GM23338 (cell line): Measurements from ENCODE around the gene NTN3. TPM values are rescaled to one million over a fixed set of nuclear protein-coding genes. Genes with fewer than 3 reads are reported as not detected.

Experiments used
- ATAC-seq: fragments of 200-7000 bp; cut with Tn5 transposase; 3 replicates; pipeline ENCODE4 v1.9.1; 2020
- DNase-seq: peaks from one replicate; pipeline ENCODE4 v3.0.0-alpha.2; 2015; ENCODE audit warnings: low spot score
- H2AFZ ChIP-seq: fragments of 200-600 bp; sonication (generic); 2 replicates; pipeline ENCODE4 v1.8.0; 2016; ENCODE audit warnings: antibody characterized with exemption, mild to moderate bottlenecking, moderate library complexity
- H3F3A ChIP-seq: fragments of 200-600 bp; sonication (generic); replicated peaks from 2 replicates; pipeline ENCODE4 v1.8.0; 2017; ENCODE audit warnings: antibody characterized with exemption, mixed run types, low read depth
- H3K27ac ChIP-seq: fragments of 200-600 bp; sonication (generic); 2 replicates; pipeline ENCODE4 v1.6.1; 2016; ENCODE audit warnings: low read depth
- H3K27me3 ChIP-seq: fragments of 200-600 bp; sonication (generic); 2 replicates; pipeline ENCODE4 v1.8.0; 2016; ENCODE audit warnings: mild to moderate bottlenecking, mixed run types, moderate library complexity; ENCODE audit not compliant: insufficient read depth
- H3K36me3 ChIP-seq: fragments of 200-600 bp; sonication (generic); 2 replicates; pipeline ENCODE4 v1.8.0; 2016; ENCODE audit warnings: mild to moderate bottlenecking; ENCODE audit not compliant: insufficient read depth
- H3K4me1 ChIP-seq: fragments of 200-600 bp; sonication (generic); 2 replicates; pipeline ENCODE4 v1.8.0; 2016; ENCODE audit warnings: mild to moderate bottlenecking, moderate library complexity; ENCODE audit not compliant: insufficient read depth
- H3K4me2 ChIP-seq: fragments of 200-600 bp; sonication (generic); 2 replicates; pipeline ENCODE4 v1.7.1; 2017; ENCODE audit warnings: mixed run types
- H3K4me3 ChIP-seq: fragments of 200-600 bp; sonication (generic); 2 replicates; pipeline ENCODE4 v1.6.1; 2016; ENCODE audit warnings: mixed run types
- H3K79me2 ChIP-seq: fragments of 200-600 bp; sonication (generic); replicated peaks from 2 replicates; pipeline ENCODE4 v1.8.0; 2017; ENCODE audit warnings: mild to moderate bottlenecking; ENCODE audit not compliant: insufficient read depth
- H3K9me2 ChIP-seq: fragments of 200-600 bp; sonication (generic); 2 replicates; pipeline ENCODE4 v1.8.0; 2017; ENCODE audit not compliant: insufficient read depth
- H4K20me1 ChIP-seq: fragments of 200-600 bp; sonication (generic); replicated peaks from 2 replicates; pipeline ENCODE4 v1.8.0; 2017; ENCODE audit warnings: mild to moderate bottlenecking; ENCODE audit not compliant: insufficient read depth
- H3K27ac Mint-ChIP-seq: 2 replicates; pipeline ENCODE4 v1.8.0; 2020; ENCODE audit warnings: inconsistent platforms, mild to moderate bottlenecking, moderate library complexity, mixed read lengths
- H3K27me3 Mint-ChIP-seq: 3 replicates; pipeline ENCODE4 v1.8.0; 2022; ENCODE audit warnings: low read depth, mild to moderate bottlenecking, moderate library complexity, mixed read lengths, inconsistent platforms; ENCODE audit not compliant: insufficient read depth, poor library complexity
- H3K36me3 Mint-ChIP-seq: 3 replicates; pipeline ENCODE4 v1.8.0; 2021; ENCODE audit warnings: low read depth, mild to moderate bottlenecking, inconsistent platforms, moderate library complexity, mixed read lengths
- H3K4me1 Mint-ChIP-seq: 3 replicates; pipeline ENCODE4 v1.8.0; 2020; ENCODE audit warnings: mild to moderate bottlenecking, inconsistent platforms, mixed read lengths
- H3K4me3 Mint-ChIP-seq: 3 replicates; pipeline ENCODE4 v1.8.0; 2021; ENCODE audit warnings: moderate library complexity, mild to moderate bottlenecking, inconsistent platforms, mixed read lengths
- H3K9me3 Mint-ChIP-seq: 3 replicates; pipeline ENCODE4 v1.8.0; 2020; ENCODE audit warnings: moderate library complexity, mild to moderate bottlenecking, inconsistent platforms, mixed read lengths
- CREB1 ChIP-seq: fragments of 250-450 bp; sonication (Bioruptor Pico); IDR thresholded peaks from 2 replicates; pipeline ENCODE4 v1.5.0; 2020; ENCODE audit warnings: low read depth, mild to moderate bottlenecking, moderate library complexity
- ETS1 ChIP-seq: IDR thresholded peaks from 2 replicates; pipeline ENCODE4 v1.6.1; 2016; ENCODE audit warnings: antibody characterized with exemption
- EZH2phosphoT487 ChIP-seq: fragments of 200-600 bp; sonication (generic); IDR thresholded peaks from one replicate; pipeline ENCODE4 v1.8.1; 2018; ENCODE audit warnings: antibody characterized with exemption; ENCODE audit not compliant: unreplicated experiment
- JUNB ChIP-seq: IDR thresholded peaks from one replicate; pipeline ENCODE4 v1.6.1; 2016; ENCODE audit warnings: antibody characterized with exemption; ENCODE audit not compliant: unreplicated experiment
- NANOG ChIP-seq: IDR thresholded peaks from 2 replicates; pipeline ENCODE4 v1.6.1; 2016; ENCODE audit warnings: antibody characterized with exemption, borderline replicate concordance
- REST ChIP-seq: IDR thresholded peaks from one replicate; pipeline ENCODE4 v1.6.1; 2018; ENCODE audit warnings: antibody characterized with exemption; ENCODE audit not compliant: unreplicated experiment
- ZNF331 ChIP-seq: fragments of 250-450 bp; sonication (Bioruptor Pico); IDR thresholded peaks from 2 replicates; pipeline ENCODE4 v1.5.0; 2020; ENCODE audit warnings: low read depth, mild to moderate bottlenecking, moderate library complexity
- ZNF462 ChIP-seq: fragments of 250-450 bp; sonication (Bioruptor Pico); IDR thresholded peaks from 2 replicates; pipeline ENCODE4 v1.5.0; 2020; ENCODE audit warnings: mild to moderate bottlenecking, moderate library complexity
- polyA plus RNA-seq: library from polyadenylated mRNA; unstranded; fragments of >200 nt; fragmentation: Nextera tagmentation; extraction: Ambion mirVana; gene quantifications from 2 replicates; pipeline ENCODE4 v1.2.1, GENCODE V29; 2016
- total RNA-seq: library from RNA; depleted of rRNA; stranded (reverse); fragments of >200 nt; shearing (Covaris generic); gene quantifications from 2 replicates; pipeline ENCODE4 v1.2.3, GENCODE V29; 2014

Gene NTN3
- total and polyA plus RNA-seq, 2 experiments from 2014 or later = 0.10 to 1.7 TPM

- no peak for TF ChIP-seq REST
- no peak for TF ChIP-seq CREB1 (CRISPR knock-in tag)
- no peak for TF ChIP-seq ZNF331 (CRISPR knock-in tag)
These were observed 23.5 kb downstream of the NTN3 start (continued) for GRCh38 chr16:2494616-2495015.

GRCh38 chr16:2495041-2495440 lies 23.9 kb downstream of the NTN3 start:
- DNase-seq = no peak
- no peaks in the 10 kb centered on the region for H3F3A ChIP-seq
- H3K36me3 Mint-ChIP-seq = peaks cover 8% of the 10 kb centered on the region; the same call in 2 of the 3 replicates
- TF ChIP-seq ZNF462 (CRISPR knock-in tag) (no peak), CREB1 (CRISPR knock-in tag) (no peak), ZNF331 (CRISPR knock-in tag) (no peak), NANOG (no peak), JUNB (no peak), EZH2phosphoT487 (no peak), ETS1 (no peak)
- ATAC-seq = no peak
- H3K4me2 ChIP-seq = no peak overlapping the region
- H3K4me3 ChIP-seq = no peak overlapping the region
- no peak overlapping the region for H2AFZ ChIP-seq
- no peaks in the 10 kb centered on the region for H3K4me1 ChIP-seq
- no peaks in the 10 kb centered on the region for H3K79me2 ChIP-seq
- H3K4me3 Mint-ChIP-seq = no peak overlapping the region
- no peaks in the 10 kb centered on the region for H3K36me3 ChIP-seq
- no peaks in the 10 kb centered on the region for H3K4me1 Mint-ChIP-seq
- H3K27me3 Mint-ChIP-seq = peaks cover 6% of the 10 kb centered on the region
- no peak overlapping the region for H3K27ac ChIP-seq
- H3K9me2 ChIP-seq = no peaks in the 10 kb centered on the region
- no peak overlapping the region for H3K27ac Mint-ChIP-seq
- no peaks in the 10 kb centered on the region for H3K9me3 Mint-ChIP-seq
- no peaks in the 10 kb centered on the region; the same call in 1 of the 2 replicates for H4K20me1 ChIP-seq
- no peaks in the 10 kb centered on the region for H3K27me3 ChIP-seq
